Spleen (tissue), 7 donors: ENCODE results near the gene CADM2.

ENCODE experiments used
- CTCF ChIP-seq, 11 experiments: fragments of 200-600 bp in 7 of 11; fragments of 450-650 bp in 4 of 11; sonication (generic) in 4 of 11; IDR thresholded peaks in 8 of 11; conservative IDR thresholded peaks in 3 of 11; 1 replicate in 7 of 11; 2 replicates in 4 of 11; pipeline versions ENCODE4 v1.4.0 to v1.8.0; 2016 to 2021; ENCODE audit warnings: antibody characterized with exemption in 11 of 11, inconsistent platforms in 4 of 11, mild to moderate bottlenecking in 1 of 11
- POLR2A ChIP-seq, 3 donors: fragments of 450-650 bp; IDR thresholded peaks; one replicate each; pipeline ENCODE4 v1.5.1; 2017; ENCODE audit warnings: antibody characterized with exemption in 3 of 3, mild to moderate bottlenecking in 1 of 3
- POLR2AphosphoS5 ChIP-seq, 3 donors: sonication (generic); formaldehyde crosslinking; IDR thresholded peaks; one replicate each; pipeline ENCODE4 v1.5.1; 2017; ENCODE audit warnings: antibody characterized with exemption in 3 of 3
- donor health status: DM: no; HTN: no; CAD: no; lungs with moderate emphysema.
- donor health status: DM: no; HTN: no; CAD: no.
- donor health status: DM: no; HTN: no; CAD: no.

DNA sequence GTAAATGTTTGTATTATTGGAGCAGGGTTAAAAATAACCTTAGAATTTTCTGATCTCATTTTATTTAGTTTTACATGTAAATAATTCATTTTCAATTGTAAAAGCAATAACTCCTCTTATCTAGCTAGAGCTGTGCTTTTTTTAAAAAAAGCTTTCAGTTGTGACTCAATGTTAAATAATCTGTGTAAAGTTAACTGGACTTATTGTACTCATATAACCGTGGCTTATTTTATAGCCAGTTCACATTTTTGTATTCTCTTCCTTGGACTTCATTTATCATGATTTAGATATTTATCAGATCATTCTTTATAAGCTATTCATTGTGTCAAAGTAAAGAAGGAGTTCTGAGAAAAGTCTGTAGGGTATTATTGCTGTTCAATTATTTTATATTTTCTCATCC is 435.6 kb downstream of the CADM2 start:
- no peak for TF ChIP-seq CTCF (IDR thresholded peaks at IDR 0.05 in 8 of 11, conservative IDR thresholded peaks at IDR 0.05 in 3 of 11)
- no peak for TF ChIP-seq POLR2A (IDR thresholded peaks at IDR 0.05)
- no peak for TF ChIP-seq POLR2AphosphoS5 (IDR thresholded peaks at IDR 0.05)
